Upper lobe of left lung (tissue), 4 donors: ENCODE results near the gene UBE2Q2.

Experiments
- EP300 ChIP-seq, 4 donors: sonication (generic); formaldehyde crosslinking; IDR thresholded peaks; one replicate each; pipeline ENCODE4 v1.5.1; 2017; ENCODE audit warnings: antibody characterized with exemption in 4 of 4, control low read depth in 2 of 4
- POLR2A ChIP-seq, 4 donors: fragments of 450-650 bp; IDR thresholded peaks; one replicate each; pipeline ENCODE4 v1.5.1; 2016 to 2017; ENCODE audit warnings: antibody characterized with exemption in 4 of 4, mild to moderate bottlenecking in 2 of 4
- POLR2AphosphoS5 ChIP-seq, 2 donors: sonication (generic); formaldehyde crosslinking; IDR thresholded peaks; one replicate each; pipeline ENCODE4 v1.5.1; 2017; ENCODE audit warnings: antibody characterized with exemption in 2 of 2
- TF ChIP-seq, protein P1 (sequence below), 6 experiments: fragments of 450-650 bp in 4 of 6; fragments of 200-600 bp in 2 of 6; sonication (generic) in 2 of 6; IDR thresholded peaks; one replicate each; pipeline ENCODE4 v1.5.1; 2016 to 2019; ENCODE audit warnings: antibody characterized with exemption in 6 of 6

DNA sequence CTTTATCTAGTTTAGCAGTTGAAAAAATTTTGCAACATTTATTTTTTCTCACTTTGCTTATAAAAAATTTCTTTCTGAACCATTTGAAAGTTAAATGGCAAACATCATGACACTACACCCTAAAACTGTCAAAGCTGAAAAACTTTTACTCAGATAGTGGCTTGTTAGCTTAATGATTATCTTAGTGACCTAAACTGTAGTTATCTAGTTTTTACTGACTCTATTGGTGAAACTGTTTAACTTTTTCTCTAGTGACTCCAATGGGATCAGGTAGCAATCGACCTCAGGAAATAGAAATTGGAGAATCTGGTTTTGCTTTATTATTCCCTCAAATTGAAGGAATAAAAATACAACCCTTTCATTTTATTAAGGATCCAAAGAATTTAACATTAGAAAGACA, 73.7 kb downstream of the UBE2Q2 start:
- no peak for TF ChIP-seq POLR2A (IDR thresholded peaks at IDR 0.05)
- TF ChIP-seq, protein P1, sequence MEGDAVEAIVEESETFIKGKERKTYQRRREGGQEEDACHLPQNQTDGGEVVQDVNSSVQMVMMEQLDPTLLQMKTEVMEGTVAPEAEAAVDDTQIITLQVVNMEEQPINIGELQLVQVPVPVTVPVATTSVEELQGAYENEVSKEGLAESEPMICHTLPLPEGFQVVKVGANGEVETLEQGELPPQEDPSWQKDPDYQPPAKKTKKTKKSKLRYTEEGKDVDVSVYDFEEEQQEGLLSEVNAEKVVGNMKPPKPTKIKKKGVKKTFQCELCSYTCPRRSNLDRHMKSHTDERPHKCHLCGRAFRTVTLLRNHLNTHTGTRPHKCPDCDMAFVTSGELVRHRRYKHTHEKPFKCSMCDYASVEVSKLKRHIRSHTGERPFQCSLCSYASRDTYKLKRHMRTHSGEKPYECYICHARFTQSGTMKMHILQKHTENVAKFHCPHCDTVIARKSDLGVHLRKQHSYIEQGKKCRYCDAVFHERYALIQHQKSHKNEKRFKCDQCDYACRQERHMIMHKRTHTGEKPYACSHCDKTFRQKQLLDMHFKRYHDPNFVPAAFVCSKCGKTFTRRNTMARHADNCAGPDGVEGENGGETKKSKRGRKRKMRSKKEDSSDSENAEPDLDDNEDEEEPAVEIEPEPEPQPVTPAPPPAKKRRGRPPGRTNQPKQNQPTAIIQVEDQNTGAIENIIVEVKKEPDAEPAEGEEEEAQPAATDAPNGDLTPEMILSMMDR (IDR thresholded peaks at IDR 0.05), result no peak
- no peak for TF ChIP-seq POLR2AphosphoS5 (IDR thresholded peaks at IDR 0.05)
- TF ChIP-seq EP300 (IDR thresholded peaks at IDR 0.05), result no peak
